TTC549 (cell line): ENCODE results near the gene AMIGO2.
"Not testable (repeated sequence)": the region's sequence is repeated elsewhere in the genome, so short reads cannot be mapped to it uniquely, and the experiment has no call there.

Experiments
- FAIRE-seq: peaks from 2 replicates; lab custom pipeline; 2012; peaks lifted over from hg19 to GRCh38; lab: Jason Lieb, UNC

AMIGO2 gene, protein sequence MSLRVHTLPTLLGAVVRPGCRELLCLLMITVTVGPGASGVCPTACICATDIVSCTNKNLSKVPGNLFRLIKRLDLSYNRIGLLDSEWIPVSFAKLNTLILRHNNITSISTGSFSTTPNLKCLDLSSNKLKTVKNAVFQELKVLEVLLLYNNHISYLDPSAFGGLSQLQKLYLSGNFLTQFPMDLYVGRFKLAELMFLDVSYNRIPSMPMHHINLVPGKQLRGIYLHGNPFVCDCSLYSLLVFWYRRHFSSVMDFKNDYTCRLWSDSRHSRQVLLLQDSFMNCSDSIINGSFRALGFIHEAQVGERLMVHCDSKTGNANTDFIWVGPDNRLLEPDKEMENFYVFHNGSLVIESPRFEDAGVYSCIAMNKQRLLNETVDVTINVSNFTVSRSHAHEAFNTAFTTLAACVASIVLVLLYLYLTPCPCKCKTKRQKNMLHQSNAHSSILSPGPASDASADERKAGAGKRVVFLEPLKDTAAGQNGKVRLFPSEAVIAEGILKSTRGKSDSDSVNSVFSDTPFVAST

DNA sequence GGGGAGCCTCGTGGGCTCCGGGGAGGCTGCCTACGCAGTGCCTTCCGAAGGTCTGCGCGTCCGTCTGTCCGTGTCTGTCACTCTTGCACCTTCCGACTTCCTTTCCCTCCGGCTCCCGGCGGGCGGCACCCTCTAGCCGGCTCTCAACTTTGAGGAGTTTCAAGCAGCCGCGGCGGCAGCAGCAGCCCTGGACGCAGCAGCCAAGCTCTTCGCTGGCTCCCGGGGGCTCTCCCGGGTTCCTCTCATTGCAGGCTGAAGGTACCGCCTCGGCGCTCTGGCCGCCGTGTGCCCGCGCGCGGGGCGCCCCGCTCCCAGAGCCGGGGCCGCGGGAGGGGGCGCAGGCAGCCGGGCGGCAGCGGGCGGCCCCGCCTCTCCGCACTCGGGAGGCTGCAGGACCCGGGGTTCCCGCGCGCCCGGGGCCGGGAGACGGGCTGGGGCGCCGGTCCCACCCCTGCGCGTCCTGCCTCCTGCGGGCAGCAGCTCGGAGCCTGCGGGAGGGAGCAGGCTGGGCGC lies at the start of gene AMIGO2, which contains the start of gene PCED1B:
TSS of gene AMIGO2 (minus strand) at position 492 of the 513 bp plus-strand sequence. CDS start 957 bp downstream, outside the sequence.
TSS of gene PCED1B (plus strand) at position 154 of the 513 bp plus-strand sequence. CDS start 155,443 bp downstream, outside the sequence.
- no peak for FAIRE-seq

DNA sequence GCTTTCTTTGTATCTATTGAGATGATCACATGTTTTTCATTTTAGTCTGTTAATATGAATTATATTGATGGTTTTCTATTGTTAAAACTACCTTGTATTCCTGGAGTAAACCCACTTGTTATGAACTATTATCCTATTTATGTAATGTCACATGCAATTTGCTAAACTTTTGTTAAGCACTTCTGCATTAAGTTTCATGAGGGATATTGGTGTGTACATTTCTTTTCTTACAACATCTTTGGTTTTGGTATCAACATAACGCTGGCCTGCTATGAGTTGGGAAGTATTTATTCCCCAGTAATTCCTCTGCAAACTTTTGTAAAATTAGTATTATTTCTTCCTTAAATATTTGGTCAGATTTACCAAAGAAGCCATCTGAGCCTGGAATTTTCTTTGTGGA lies 46.5 kb upstream of the AMIGO2 start:
- FAIRE-seq = no peak

DNA sequence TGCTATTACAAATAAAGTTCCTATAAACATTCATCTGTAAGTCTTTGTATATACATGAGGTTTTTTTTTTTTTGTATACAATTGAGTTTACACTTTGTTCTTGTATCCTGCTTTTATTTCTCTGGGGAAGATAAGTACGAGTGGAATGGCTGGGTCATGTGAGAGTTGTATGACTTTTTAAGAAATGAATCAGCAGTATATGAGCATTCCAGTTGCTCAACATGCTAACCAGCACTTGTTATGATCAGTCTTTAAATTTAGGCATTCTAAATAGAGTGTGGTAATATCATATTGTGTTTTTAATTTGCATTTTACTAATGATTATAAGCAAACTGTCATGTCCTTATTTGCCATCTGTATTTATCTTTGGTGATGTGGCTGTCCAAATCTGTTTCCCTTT lies 44.7 kb upstream of the AMIGO2 start:
- FAIRE-seq = no peak

DNA sequence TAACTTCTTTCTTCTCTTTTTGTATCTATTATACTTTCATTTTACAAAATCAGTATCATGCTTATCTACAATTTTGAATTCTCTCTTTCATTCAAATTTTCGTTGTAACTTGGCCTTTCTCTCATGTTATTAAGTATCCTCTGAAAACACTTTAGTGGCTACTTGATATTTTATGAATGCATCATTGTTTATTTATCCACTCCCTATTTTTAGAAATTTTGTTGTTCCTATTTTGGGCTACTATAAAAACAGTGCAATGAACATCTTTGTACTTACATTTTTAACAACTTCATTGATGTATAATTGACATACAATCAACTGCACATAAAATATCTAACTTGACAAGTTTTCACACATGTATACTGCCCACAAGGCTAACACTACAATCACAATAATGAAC lies 44.0 kb upstream of the AMIGO2 start:
- FAIRE-seq = no peak

DNA sequence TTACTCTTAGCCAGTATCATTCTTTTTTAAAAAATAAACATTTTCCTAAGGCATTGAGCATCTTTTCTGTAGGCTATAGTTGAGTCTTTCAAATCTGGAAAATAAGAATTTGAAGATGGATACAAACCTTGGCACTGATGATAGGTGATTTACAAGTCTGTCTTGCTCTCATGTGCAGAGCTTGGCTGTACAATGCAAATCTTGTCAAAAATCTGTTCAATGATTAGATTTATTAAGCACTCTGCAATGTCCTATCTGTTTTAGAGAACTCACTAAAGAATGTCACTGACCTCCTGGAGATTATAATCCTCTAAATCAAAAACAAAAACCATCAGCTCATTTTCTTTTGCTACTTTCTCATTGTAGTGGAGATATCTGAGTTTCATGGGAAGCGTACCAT lies 42.8 kb upstream of the AMIGO2 start:
- no peak for FAIRE-seq

DNA sequence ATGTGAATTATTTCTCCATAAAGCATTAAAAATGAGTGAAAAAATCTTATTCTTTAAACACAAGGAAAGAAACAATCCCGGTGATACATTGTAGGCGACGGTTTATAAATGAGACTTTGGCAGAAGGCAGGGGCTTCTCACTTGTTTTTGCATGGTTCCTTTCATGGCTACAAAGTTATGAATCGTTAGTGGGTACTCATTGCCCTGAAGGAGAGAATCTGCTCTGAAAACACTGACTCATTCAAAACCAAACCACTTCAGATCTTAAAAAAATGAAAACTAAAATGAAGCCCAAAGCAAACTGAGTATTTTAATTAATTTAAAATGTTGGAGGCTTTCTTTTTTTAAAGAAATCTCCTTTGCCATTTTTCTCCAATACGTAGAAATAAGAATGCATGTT lies 41.4 kb upstream of the AMIGO2 start:
- FAIRE-seq = no peak

DNA sequence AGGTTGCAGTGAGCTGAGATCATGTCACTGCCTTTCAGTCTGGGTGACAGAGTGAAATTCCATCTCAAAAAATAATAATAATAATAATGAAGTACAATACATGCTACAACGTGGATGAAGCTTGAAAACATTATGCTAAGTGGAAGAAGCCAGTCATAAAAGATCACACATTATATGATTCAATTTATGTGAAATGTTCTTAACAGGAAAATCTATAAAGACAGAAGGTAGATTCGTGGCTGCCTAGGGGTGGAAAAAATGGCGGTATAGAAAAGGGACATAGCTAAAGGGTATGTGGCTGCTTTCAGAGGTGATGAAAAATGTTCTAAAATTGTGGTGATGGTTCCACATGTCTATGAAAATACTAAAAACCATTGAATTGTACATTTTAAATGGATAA lies 41.0 kb upstream of the AMIGO2 start:
- no peak for FAIRE-seq

DNA sequence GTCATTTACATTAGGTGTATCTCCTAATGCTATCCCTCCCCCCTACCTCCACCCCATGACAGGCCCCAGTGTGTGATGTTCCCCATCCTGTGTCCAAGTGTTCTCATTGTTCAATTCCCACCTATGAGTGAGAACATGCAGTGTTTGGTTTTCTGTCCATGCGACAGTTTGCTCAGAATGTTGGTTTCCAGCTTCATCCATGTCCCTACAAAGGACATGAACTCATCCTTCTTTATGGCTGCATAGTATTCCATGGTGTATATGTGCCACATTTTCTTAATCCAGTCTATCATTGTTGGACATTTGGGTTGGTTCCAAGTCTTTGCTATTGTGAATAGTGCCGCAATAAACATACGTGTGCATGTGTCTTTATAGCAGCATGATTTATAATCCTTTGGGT lies 37.5 kb upstream of the AMIGO2 start:
- FAIRE-seq = not testable (repeated sequence)

DNA sequence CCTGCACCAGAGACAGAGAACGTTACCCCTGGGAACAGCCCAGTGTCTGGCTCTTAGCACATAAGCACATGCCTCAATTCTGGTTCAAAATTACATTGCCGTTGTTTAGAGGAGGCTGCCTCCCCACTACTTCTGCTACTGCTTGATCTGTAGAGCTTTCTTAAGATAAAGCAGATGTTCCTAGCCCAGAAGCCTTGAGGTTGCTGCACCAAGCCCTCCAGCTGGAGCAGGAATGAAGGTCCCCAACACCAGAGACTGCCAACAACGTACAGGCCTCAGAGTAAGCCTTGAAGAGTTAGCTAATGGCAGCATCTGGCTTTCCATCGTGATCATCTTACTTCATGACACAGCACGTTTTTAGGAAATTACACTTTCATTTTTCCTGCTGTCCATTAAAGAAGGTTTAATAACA lies 34.7 kb upstream of the AMIGO2 start:
- no peak for FAIRE-seq

DNA sequence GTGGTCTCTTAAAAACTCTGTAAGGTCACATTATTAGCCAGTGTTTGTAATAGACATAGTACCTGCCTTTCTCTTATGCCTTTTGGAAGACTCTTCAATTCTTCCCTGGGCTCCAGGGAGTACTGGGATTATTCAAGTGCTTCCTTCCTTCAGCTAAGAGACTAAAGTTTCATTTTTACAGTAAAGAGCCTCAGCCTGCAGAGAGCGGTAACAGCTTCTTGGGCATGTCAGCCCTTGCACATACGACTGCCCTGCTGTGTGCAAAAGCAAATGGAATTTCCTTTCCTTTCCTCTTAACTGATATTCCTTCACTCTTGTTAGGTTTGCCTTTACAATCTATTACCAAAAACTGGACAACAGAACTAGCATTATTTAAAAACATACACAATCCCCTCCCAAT lies 32.9 kb upstream of the AMIGO2 start:
- FAIRE-seq = no peak

DNA sequence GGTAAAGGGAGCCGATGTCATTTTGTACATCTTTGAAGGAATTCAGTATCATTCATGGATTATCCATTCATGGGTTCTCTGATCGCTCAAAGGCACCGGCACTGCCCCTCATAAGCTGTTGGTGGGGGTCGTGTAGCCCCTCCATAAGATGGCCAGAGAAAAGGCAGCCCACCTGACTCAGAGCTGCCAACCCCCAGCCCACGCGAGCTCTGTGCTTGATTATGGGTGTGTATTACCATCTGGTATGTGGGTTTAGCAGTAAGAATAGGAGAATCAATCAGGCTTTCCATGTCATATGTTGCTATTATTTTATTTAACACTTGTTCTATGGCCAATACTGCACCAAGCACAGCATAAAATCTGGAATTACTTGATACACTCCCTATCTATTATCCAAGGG lies 32.1 kb upstream of the AMIGO2 start:
- no peak for FAIRE-seq

DNA sequence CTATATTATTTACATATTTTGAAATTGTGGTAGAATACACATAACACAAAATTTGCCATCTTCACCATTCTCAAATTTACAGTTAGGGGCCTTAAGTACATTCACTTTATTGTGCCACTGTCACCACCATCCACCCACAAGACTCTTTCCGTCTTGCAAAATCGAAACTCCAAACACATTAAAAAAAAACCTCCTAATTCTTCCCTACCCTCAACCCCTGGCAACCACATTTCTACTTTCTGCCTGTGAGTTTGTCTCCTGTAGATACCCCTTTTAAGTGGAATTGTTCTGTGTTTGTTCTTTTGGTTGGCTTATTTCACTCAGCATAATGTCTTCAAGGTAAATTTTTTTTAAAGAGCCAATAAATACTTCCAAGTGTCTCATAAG lies 31.6 kb upstream of the AMIGO2 start:
- FAIRE-seq = no peak

DNA sequence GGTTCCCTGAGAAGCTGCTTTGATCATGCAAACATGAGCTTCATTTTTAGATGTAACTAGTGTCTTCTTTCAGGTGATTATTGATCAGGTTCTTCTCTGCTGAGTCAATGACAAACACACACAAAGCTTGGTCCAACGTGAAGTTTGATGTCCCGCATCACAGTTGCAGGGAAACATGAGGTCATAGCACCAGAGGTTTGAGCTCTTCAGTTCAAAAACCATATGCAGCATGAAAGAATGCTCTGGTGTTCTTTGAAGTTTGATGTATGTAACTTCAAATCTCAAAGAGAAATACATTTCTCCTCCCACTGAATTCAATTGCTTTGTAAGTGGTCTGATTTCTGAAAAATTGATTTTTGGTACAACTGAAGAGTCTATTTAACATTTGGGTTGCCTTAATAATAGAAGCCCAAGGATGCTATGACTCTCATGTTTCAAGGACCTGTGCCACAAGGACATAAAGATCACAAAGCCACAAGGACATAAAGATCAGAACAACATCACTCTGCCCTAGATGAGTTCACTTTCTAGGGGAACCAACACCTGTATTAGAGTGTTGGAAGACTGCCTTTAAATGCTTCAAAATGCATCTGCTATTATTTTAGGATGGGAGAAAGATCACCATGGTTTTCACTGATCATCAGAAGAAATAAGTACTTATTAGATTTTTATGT lies 31.1 kb upstream of the AMIGO2 start:
- no peak for FAIRE-seq

DNA sequence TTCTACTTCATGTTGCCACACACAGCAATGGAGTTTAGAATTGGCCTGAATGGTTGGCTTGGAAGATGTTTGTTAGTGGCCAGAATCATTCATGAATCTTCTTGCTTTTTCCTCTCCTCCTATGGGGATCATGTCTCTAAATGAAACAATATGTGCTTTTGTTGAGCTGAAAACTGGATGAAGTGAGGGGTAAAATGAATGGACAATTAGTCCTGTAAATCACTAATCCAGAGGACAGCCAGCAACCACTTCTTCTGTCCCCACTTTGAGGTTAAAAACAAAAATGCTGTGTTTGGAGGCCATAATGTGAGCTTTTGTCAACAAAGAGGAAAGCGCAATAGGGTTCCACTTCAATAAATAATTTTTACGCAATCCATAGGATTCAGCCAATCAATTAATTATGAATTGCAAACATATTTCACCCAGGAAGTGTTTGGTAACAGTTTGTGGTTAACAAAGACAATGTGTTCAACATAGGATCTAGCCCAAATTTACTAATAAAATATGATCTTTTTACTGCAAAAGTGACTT lies 30.3 kb upstream of the AMIGO2 start:
- FAIRE-seq = no peak

DNA sequence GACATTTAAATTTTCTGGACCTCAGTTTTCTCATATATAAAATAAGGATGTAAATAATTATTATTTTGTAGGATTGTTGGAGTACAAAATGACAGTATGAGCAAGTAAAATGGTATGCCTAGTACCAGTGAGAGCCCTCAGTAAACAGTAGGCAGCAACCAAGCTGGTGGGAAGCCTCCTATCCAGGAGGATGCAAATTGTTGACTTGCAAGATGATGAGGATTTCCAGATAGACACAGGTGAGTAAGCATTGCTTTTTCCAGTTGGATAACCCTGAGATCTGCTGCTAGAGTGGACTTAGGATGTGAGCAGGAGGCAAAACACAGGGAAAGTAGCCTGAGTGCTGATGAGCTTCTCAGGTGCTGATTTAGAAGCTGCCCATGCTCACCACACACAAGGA lies 28.2 kb upstream of the AMIGO2 start:
- FAIRE-seq = no peak

DNA sequence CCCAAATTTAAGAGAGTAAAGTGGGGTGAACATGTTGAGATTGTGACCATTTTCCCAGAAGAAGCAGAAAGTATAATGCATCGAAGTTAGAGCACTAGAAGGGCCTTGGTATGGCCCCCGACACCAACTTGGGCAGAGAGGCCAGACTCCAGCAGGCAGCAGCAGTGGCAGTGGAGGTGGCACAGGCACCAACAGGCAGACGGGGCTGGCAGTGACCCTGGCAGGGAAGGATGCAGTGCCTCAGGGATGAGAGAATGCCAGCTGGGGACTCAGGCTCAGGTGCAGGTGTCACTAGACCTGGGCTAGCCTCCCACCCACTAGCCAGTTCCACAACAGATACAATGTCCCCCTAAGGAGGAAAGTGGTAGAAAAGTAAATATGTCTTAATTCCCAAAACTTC lies 27.7 kb upstream of the AMIGO2 start:
- FAIRE-seq = no peak

DNA sequence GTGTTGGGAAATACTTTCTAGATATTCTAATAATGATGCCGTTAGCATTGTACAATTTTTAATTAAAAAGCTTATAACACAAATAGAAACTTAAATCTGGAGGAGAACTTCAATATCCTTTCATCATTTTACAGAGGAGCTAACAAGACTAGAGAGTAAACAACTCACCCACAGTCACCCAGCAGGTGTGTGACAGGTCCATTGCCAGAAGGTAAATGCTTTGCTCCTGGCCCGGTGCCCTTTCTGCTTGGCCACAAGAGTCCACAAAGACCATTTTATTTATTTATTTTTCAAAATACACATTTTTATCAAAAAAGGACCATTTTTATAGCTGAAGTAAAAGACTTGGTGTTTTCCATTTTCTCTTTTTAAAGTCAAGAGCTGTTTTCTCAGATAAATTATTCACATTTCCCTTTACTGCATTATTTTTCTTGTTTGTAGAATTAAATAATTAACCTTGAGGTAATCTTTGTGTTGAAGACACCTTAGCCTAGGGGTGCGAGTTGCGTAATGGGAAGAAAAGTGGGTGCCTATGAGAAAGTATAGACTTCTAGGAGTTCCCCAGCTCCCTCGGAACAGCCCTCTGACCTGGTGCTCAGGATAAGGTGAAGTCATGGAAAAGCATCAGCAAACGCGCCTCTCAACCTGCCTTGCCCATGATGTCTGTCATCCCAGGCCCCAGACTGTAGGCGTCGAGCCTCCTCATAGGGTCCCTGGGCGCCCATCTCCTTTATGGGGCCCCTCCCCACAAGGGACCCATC lies 26.3 kb upstream of the AMIGO2 start:
- no peak for FAIRE-seq

DNA sequence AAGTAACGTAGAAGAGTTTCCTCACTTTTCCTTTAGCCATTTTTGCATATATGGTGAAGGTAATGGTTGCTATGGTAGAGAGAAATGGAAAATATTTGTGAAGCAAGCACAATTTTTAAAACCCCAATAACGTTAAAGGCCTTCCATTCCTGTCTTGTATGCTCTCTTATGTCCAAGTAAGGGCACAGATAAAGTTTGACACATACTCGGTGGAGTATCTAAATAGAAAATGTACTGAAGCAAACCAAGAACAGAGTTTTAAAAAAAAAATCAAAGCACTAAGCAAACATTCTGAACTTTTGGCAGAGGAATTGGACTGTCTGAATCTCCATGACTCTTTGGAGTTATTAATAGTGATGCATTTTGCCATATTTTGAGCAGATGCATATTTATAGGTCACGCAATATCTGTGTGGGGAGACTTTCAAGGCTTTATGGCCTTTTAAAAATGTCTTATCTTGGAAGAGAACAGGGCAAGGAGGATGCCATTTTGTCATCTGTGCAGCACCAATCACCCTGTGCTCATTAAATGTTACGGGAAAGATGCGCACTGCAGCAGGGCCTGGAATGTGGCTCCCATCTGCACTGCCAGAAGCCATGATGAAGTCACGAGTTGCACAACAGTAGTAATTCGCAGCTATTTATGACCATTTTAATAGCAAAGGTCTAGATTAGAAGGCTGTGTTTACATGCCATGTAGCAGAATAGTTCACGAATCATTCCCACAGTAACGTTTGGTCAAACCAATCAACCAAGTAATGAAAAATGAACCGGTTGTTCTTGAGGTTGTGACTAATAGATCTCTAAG lies 23.3 kb upstream of the AMIGO2 start:
- FAIRE-seq = no peak

DNA sequence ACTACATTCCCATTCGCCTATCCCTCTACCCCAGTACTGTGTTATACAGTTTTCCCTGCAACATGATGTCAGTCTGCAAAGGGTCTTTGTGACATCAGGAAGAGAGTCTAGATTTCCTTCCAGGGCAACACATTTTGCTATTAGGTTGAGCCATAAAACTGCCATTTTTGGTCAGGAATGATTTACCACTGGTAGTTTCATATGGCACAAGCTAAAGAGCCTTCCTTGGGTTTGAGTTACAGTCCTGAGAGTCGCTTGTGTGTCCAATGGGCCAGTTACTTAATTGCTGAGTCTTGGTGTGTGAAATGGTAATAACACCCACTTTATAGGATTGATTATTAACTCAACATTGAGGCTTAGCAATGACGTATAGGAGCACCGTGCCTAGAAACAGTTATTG lies 22.6 kb upstream of the AMIGO2 start:
- no peak for FAIRE-seq

DNA sequence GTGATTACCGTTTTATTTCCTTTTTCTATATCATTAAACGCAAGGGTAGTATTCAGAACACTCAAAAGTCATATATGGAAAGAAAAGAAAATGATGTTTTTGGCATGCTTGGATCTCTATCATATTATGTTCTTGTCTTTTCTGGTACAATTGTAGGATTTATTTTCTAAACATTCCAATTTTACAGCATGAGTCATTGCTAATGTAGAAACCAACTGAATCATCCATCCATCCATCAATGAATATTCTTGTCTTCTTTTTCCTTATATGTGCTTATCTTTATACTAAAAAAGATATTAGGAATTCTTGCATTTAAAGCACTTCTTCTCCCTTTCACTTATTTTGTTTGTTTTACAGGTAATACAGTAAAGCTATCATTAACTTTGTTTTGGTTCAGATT lies 20.4 kb upstream of the AMIGO2 start:
- no peak for FAIRE-seq

DNA sequence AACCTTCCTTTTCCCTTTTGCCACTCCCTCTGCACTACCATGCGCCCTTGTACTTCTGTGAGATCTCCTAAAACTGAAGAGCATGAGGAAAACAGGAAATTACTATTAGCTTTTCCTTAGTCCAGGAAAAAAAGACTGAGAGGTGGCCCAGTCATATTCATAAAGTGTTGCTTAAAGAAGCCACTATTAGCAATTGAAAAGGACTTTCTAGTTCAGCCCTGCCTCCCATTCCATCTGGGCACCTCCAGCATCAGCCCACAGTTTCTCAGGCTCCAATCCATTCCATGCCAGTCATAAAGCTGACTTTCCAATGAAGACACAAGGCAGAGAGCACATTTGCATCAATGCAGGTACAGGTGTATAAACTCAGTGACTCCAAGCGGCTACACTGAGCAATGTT lies 19.9 kb upstream of the AMIGO2 start:
- no peak for FAIRE-seq
